OCI-LY1 (cell line): ENCODE results near the gene FOXC2.

Experiments
- H2AFZ ChIP-seq: fragments of 200-600 bp; sonication (generic), shearing (Covaris generic); 2 replicates; pipeline ENCODE4 v1.6.0; 2014; ENCODE audit warnings: antibody characterized with exemption, mild to moderate bottlenecking, low read length
- H3F3A ChIP-seq: fragments of 200-600 bp; sonication (generic), shearing (Covaris generic); 2 replicates; pipeline ENCODE4 v1.6.0; 2014; ENCODE audit warnings: mild to moderate bottlenecking, antibody characterized with exemption, low read length, moderate library complexity; ENCODE audit not compliant: insufficient read depth
- H3K27ac ChIP-seq: fragments of 200-600 bp; sonication (generic); 2 replicates; pipeline ENCODE4 v1.5.1; 2014; ENCODE audit warnings: low read length, mixed run types, mild to moderate bottlenecking, low read depth; ENCODE audit not compliant: poor library complexity, severe bottlenecking
- H3K27me3 ChIP-seq: fragments of 200-600 bp; sonication (generic); 2 replicates; pipeline ENCODE4 v1.6.0; 2014; ENCODE audit warnings: antibody characterized with exemption, mild to moderate bottlenecking, low read length, moderate library complexity; ENCODE audit not compliant: insufficient read depth
- H3K36me3 ChIP-seq: fragments of 200-600 bp; sonication (generic); 2 replicates; pipeline ENCODE4 v1.6.1; 2014; ENCODE audit warnings: mild to moderate bottlenecking, antibody characterized with exemption, low read length, moderate library complexity, mixed read lengths; ENCODE audit not compliant: insufficient read depth
- H3K4me1 ChIP-seq: fragments of 200-600 bp; sonication (generic); 2 replicates; pipeline ENCODE4 v1.5.1; 2014; ENCODE audit warnings: mild to moderate bottlenecking, low read length, moderate library complexity; ENCODE audit not compliant: insufficient read depth, severe bottlenecking
- H3K4me2 ChIP-seq: fragments of 200-600 bp; sonication (generic), shearing (Covaris generic); 2 replicates; pipeline ENCODE4 v1.6.1; 2014; ENCODE audit warnings: low read length
- H3K4me3 ChIP-seq: fragments of 200-600 bp; sonication (generic); 2 replicates; pipeline ENCODE4 v1.5.1; 2014; ENCODE audit warnings: low read length, low read depth, mild to moderate bottlenecking, mixed read lengths; ENCODE audit not compliant: poor library complexity, severe bottlenecking
- H3K79me2 ChIP-seq: fragments of 200-600 bp; shearing (Covaris generic); 2 replicates; pipeline ENCODE4 v1.6.1; 2016; ENCODE audit warnings: mixed run types, low read length, mixed read lengths; ENCODE audit not compliant: insufficient read depth
- H3K9ac ChIP-seq: fragments of 200-600 bp; sonication (generic), shearing (Covaris generic); 2 replicates; pipeline ENCODE4 v1.6.1; 2014; ENCODE audit warnings: mild to moderate bottlenecking, low read length, mixed read lengths
- H3K9me2 ChIP-seq: fragments of 200-600 bp; sonication (generic), shearing (Covaris generic); 2 replicates; pipeline ENCODE4 v1.6.1; 2014; ENCODE audit warnings: low read depth, mild to moderate bottlenecking, low read length, mixed read lengths
- H3K9me3 ChIP-seq: fragments of 200-600 bp; shearing (Covaris generic); 2 replicates; pipeline ENCODE4 v1.6.1; 2014; ENCODE audit warnings: low read length, mixed read lengths
- H4K20me1 ChIP-seq: fragments of 200-600 bp; sonication (generic), shearing (Covaris generic); 2 replicates; pipeline ENCODE4 v1.6.0; 2016; ENCODE audit warnings: mild to moderate bottlenecking, low read length; ENCODE audit not compliant: insufficient read depth
- CTCF ChIP-seq: fragments of 200-600 bp; sonication (generic), shearing (Covaris generic); IDR thresholded peaks from 2 replicates; pipeline ENCODE4 v1.5.1; 2017; ENCODE audit warnings: mild to moderate bottlenecking, antibody characterized with exemption, low read length, moderate library complexity, mixed read lengths
- EZH2 ChIP-seq: fragments of 200-600 bp; sonication (generic), shearing (Covaris generic); IDR thresholded peaks from 2 replicates; pipeline ENCODE4 v1.8.0; 2017; ENCODE audit warnings: borderline replicate concordance, mixed run types, mild to moderate bottlenecking, antibody characterized with exemption, low read length, moderate library complexity, mixed read lengths

The FOXC2 gene

GRCh38 chr16:86597880-86598606, 31.4 kb downstream of the FOXC2 start:
- H3K9me3 ChIP-seq: no peaks in the 10 kb centered on the region
- no peaks in the 10 kb centered on the region for H3K79me2 ChIP-seq
- no peak overlapping the region for H3K4me3 ChIP-seq
- H3K9ac ChIP-seq: no peak overlapping the region
- H3K27ac ChIP-seq: no peak overlapping the region
- no peak for TF ChIP-seq EZH2
- no peaks in the 10 kb centered on the region for H3F3A ChIP-seq
- H3K27me3 ChIP-seq: peaks cover 8% of the 10 kb centered on the region; the same call in 1 of the 2 replicates
- H3K36me3 ChIP-seq: no peaks in the 10 kb centered on the region; the same call in 1 of the 2 replicates
- H3K9me2 ChIP-seq: no peaks in the 10 kb centered on the region
- no peak overlapping the region for H2AFZ ChIP-seq
- H3K4me1 ChIP-seq: no peaks in the 10 kb centered on the region
- H3K4me2 ChIP-seq: no peak overlapping the region
- no peaks in the 10 kb centered on the region for H4K20me1 ChIP-seq

- no peaks in the 10 kb centered on the region for H4K20me1 ChIP-seq
- no peak overlapping the region for H3K4me3 ChIP-seq
- H3K9me2 ChIP-seq: no peaks in the 10 kb centered on the region
- H2AFZ ChIP-seq: no peak overlapping the region
- no peaks in the 10 kb centered on the region for H3F3A ChIP-seq
- no peaks in the 10 kb centered on the region for H3K9me3 ChIP-seq
- TF ChIP-seq EZH2: no peak
- no peak for TF ChIP-seq CTCF
- H3K4me2 ChIP-seq: no peak overlapping the region
- H3K9ac ChIP-seq: no peak overlapping the region
- no peaks in the 10 kb centered on the region for H3K4me1 ChIP-seq
- H3K36me3 ChIP-seq: peaks cover under 1% of the 10 kb centered on the region; the same call in 1 of the 2 replicates
- H3K27ac ChIP-seq: no peak overlapping the region
- H3K79me2 ChIP-seq: no peaks in the 10 kb centered on the region
- H3K27me3 ChIP-seq: peaks cover 6% of the 10 kb centered on the region; the same call in 1 of the 2 replicates
Observed at GRCh38 chr16:86598607-86599565, 32.3 kb downstream of the FOXC2 start.

- Histone ChIP-seq H3K4me1 (no peaks in the 10 kb centered on the region), H3K9ac (no peak overlapping the region), H2AFZ (no peak overlapping the region), H3K4me3 (no peak overlapping the region), H4K20me1 (no peaks in the 10 kb centered on the region), H3K9me3 (no peaks in the 10 kb centered on the region), H3F3A (no peaks in the 10 kb centered on the region), H3K27me3 (peaks cover 3% of the 10 kb centered on the region; the same call in 1 of the 2 replicates), H3K9me2 (no peaks in the 10 kb centered on the region), H3K27ac (no peak overlapping the region), H3K36me3 (peaks cover 9% of the 10 kb centered on the region; the same call in 1 of the 2 replicates), H3K4me2 (no peak overlapping the region), H3K79me2 (no peaks in the 10 kb centered on the region)
- TF ChIP-seq EZH2: no peak
- no peak for TF ChIP-seq CTCF
Observed at GRCh38 chr16:86601356-86601755, 34.7 kb downstream of the FOXC2 start.
